Thymus (tissue), 11 donors: ENCODE results near the gene CDAN1. TPM values are rescaled to one million over a fixed set of nuclear protein-coding genes. Genes with fewer than 3 reads are reported as not detected.
"Not testable (repeated sequence)": the region's sequence is repeated elsewhere in the genome, so short reads cannot be mapped to it uniquely, and the experiment has no call there.

Experiments used
- DNase-seq, 9 donors: peaks; one replicate each; pipeline ENCODE4 v3.0.0-alpha.2; 2013; ENCODE audit warnings: low spot score in 9 of 9, low read depth in 6 of 9, missing footprints in 1 of 9
- H3K27ac ChIP-seq, 2 donors: one replicate each; pipeline ENCODE4 v1.5.1; 2013; ENCODE audit warnings: control low read depth in 1 of 2, low read depth in 1 of 2, low read length in 1 of 2, mild to moderate bottlenecking in 1 of 2, moderate library complexity in 1 of 2
- H3K27me3 ChIP-seq, 2 donors: one replicate each; pipeline ENCODE4 v1.5.1; 2013; ENCODE audit warnings: low read length in 1 of 2; ENCODE audit not compliant: control insufficient read depth in 2 of 2, insufficient read depth in 1 of 2
- H3K36me3 ChIP-seq, 2 donors: one replicate each; pipeline ENCODE4 v1.5.1; 2013; ENCODE audit warnings: low read length in 1 of 2, mild to moderate bottlenecking in 1 of 2, moderate library complexity in 1 of 2; ENCODE audit not compliant: control insufficient read depth in 2 of 2, insufficient read depth in 2 of 2
- H3K4me1 ChIP-seq, 2 donors: one replicate each; pipeline ENCODE4 v1.5.1; 2013; ENCODE audit warnings: low read length in 2 of 2; ENCODE audit not compliant: control insufficient read depth in 2 of 2, insufficient read depth in 2 of 2
- H3K4me3 ChIP-seq, 2 donors: one replicate each; pipeline ENCODE4 v1.5.1; 2013; ENCODE audit warnings: low read length in 2 of 2, control low read depth in 1 of 2, mild to moderate bottlenecking in 1 of 2
- H3K9me3 ChIP-seq, 2 donors: one replicate each; pipeline ENCODE4 v1.5.1; 2013; ENCODE audit warnings: low read length in 1 of 2, mild to moderate bottlenecking in 1 of 2; ENCODE audit not compliant: control insufficient read depth in 2 of 2, insufficient read depth in 1 of 2
- WGBS: extraction: QIAGEN DNeasy Blood & Tissue Kit; methylation state at CpG from one replicate; pipeline ENCODE4 v1.1.7; 2013; 5-methylcytosine and 5-hydroxymethylcytosine counted together
- polyA plus RNA-seq: library from polyadenylated mRNA; stranded (reverse); fragments of 200-250 nt; gene quantifications from one replicate; pipeline ENCODE4 v1.2.3, GENCODE V29; 2013
- total RNA-seq: library from RNA; stranded (reverse); fragments of 120-200 nt; gene quantifications from one replicate; pipeline ENCODE4 v1.2.4, GENCODE V29; 2013
- donor health status: healthy.

Gene CDAN1
- total and polyA plus RNA-seq, 2 donors = 8.1 to 14.8 TPM

- Histone ChIP-seq H3K9me3 (no peaks in the 10 kb centered on the region), H3K27ac (no peak overlapping the region), H3K27me3 (no peaks in the 10 kb centered on the region), H3K4me1 (peaks cover 0 to 11% of the 10 kb centered on the region in 2 donors), H3K36me3 (no peaks in the 10 kb centered on the region), H3K4me3 (no peak overlapping the region)
- DNase-seq = no peak
- 97% methylated on average over 4 of the region's 4 CpGs for WGBS
These were observed 43.9 kb downstream of the CDAN1 start for GRCh38 chr15:42692997-42693396.

- Histone ChIP-seq H3K4me1 (peaks cover 0 to 11% of the 10 kb centered on the region in 2 donors), H3K9me3 (no peaks in the 10 kb centered on the region), H3K4me3 (no peak overlapping the region), H3K27ac (no peak overlapping the region), H3K36me3 (no peaks in the 10 kb centered on the region), H3K27me3 (no peaks in the 10 kb centered on the region)
- WGBS = 100% methylated on average over 1 of the region's 1 CpG
- no peak for DNase-seq
These were observed 44.4 kb downstream of the CDAN1 start for GRCh38 chr15:42692536-42692935.

- H3K27me3 ChIP-seq = no peaks in the 10 kb centered on the region
- H3K36me3 ChIP-seq = no peaks in the 10 kb centered on the region
- peaks cover 0 to 11% of the 10 kb centered on the region in 2 donors for H3K4me1 ChIP-seq
- 98% methylated on average over 9 of the region's 9 CpGs for WGBS
- no peak overlapping the region for H3K27ac ChIP-seq
- DNase-seq = no peak
- no peaks in the 10 kb centered on the region for H3K9me3 ChIP-seq
- no peak overlapping the region for H3K4me3 ChIP-seq
These were observed 45.2 kb downstream of the CDAN1 start for GRCh38 chr15:42691770-42692169.

GRCh38 chr15:42691308-42691707, 45.6 kb downstream of the CDAN1 start:
- H3K36me3 ChIP-seq = no peaks in the 10 kb centered on the region
- H3K27ac ChIP-seq = no peak overlapping the region
- peak in 2 of 9 donors; percentile 13 to 28 for DNase-seq
- 82% methylated on average over 4 of the region's 4 CpGs for WGBS
- H3K4me3 ChIP-seq = no peak overlapping the region
- H3K27me3 ChIP-seq = no peaks in the 10 kb centered on the region
- peaks cover 0 to 11% of the 10 kb centered on the region in 2 donors for H3K4me1 ChIP-seq
- no peaks in the 10 kb centered on the region for H3K9me3 ChIP-seq

- no peak for DNase-seq
- peaks cover 0 to 5% of the 10 kb centered on the region in 2 donors for H3K36me3 ChIP-seq
- no peaks in the 10 kb centered on the region for H3K9me3 ChIP-seq
- H3K27me3 ChIP-seq = no peaks in the 10 kb centered on the region
- no peak overlapping the region for H3K4me3 ChIP-seq
- 92% methylated on average over 3 of the region's 3 CpGs for WGBS
- H3K27ac ChIP-seq = no peak overlapping the region
- H3K4me1 ChIP-seq = peaks cover 0 to 11% of the 10 kb centered on the region in 2 donors
These were observed 48.6 kb downstream of the CDAN1 start for GRCh38 chr15:42688301-42688700.

- Histone ChIP-seq H3K4me1 (peaks cover 0 to 11% of the 10 kb centered on the region in 2 donors), H3K27ac (no peak overlapping the region), H3K4me3 (no peak overlapping the region), H3K36me3 (peaks cover 3 to 6% of the 10 kb centered on the region in 2 donors), H3K9me3 (no peaks in the 10 kb centered on the region), H3K27me3 (no peaks in the 10 kb centered on the region)
- 97% methylated on average over 4 of the region's 4 CpGs for WGBS
- no peak for DNase-seq
These were observed 49.2 kb downstream of the CDAN1 start for GRCh38 chr15:42687740-42688139.

GRCh38 chr15:42686281-42686680, 50.6 kb downstream of the CDAN1 start:
- H3K27me3 ChIP-seq = no peaks in the 10 kb centered on the region
- 95% methylated on average over 8 of the region's 8 CpGs for WGBS

GRCh38 chr15:42681119-42681518, 55.8 kb downstream of the CDAN1 start:
- Histone ChIP-seq H3K9me3 (no peaks in the 10 kb centered on the region), H3K4me3 (no peak overlapping the region), H3K36me3 (peaks cover 9 to 18% of the 10 kb centered on the region in 2 donors), H3K27ac (no peak overlapping the region), H3K27me3 (no peaks in the 10 kb centered on the region), H3K4me1 (no peaks in the 10 kb centered on the region)
- WGBS = 97% methylated on average over 6 of the region's 6 CpGs
- no peak for DNase-seq

More at GRCh38 chr15:42686281-42686680, 50.6 kb downstream of the CDAN1 start:
- peaks cover 0 to 8% of the 10 kb centered on the region in 2 donors for H3K4me1 ChIP-seq
- DNase-seq = no peak
- no peak overlapping the region for H3K4me3 ChIP-seq
- H3K27ac ChIP-seq = no peak overlapping the region
- H3K36me3 ChIP-seq = peaks cover 6 to 18% of the 10 kb centered on the region in 2 donors
- H3K9me3 ChIP-seq = no peaks in the 10 kb centered on the region

GRCh38 chr15:42680142-42680482, 56.8 kb downstream of the CDAN1 start:
- not testable (repeated sequence) for H3K27ac ChIP-seq, H3K4me3 ChIP-seq, DNase-seq, H3K9me3 ChIP-seq, H3K27me3 ChIP-seq, H3K4me1 ChIP-seq
- peaks cover 9 to 19% of the 10 kb centered on the region in 2 donors for H3K36me3 ChIP-seq
- WGBS = 96% methylated on average over 5 of the region's 5 CpGs
